HG03097 (cell line): Measurements from ENCODE around the gene MED26.
"Not testable (repeated sequence)": the region's sequence is repeated elsewhere in the genome, so short reads cannot be mapped to it uniquely, and the experiment has no call there.

ENCODE experiments used
- ATAC-seq: cut with Tn5 transposase; IDR thresholded peaks from one replicate; pipeline ENCODE4 v1.9.1; 2021; ENCODE audit not compliant: unreplicated experiment, low FRiP score

Gene MED26

GRCh38 chr19:16576690-16577530, 51.1 kb downstream of the MED26 start:
- no peak for ATAC-seq

- ATAC-seq = no peak
Measured at GRCh38 chr19:16575861-16576689, 51.9 kb downstream of the MED26 start.

GRCh38 chr19:16575282-16575681, 52.7 kb downstream of the MED26 start:
- ATAC-seq = no peak

GRCh38 chr19:16573925-16574324, 54.1 kb downstream of the MED26 start:
- ATAC-seq = no peak

- no peak for ATAC-seq
Measured at GRCh38 chr19:16573296-16573695, 54.7 kb downstream of the MED26 start.

- peak; percentile 70 for ATAC-seq
Measured at GRCh38 chr19:16572332-16573211, 55.4 kb downstream of the MED26 start, which contains the start of gene SLC35E1. SLC35E1 (minus strand) TSS chr19:16572415; CDS start chr19:16572364, 51 bp downstream.

- peak; percentile 22 for ATAC-seq
Measured at GRCh38 chr19:16571822-16572331, 56.1 kb downstream of the MED26 start.

GRCh38 chr19:16571283-16571682, 56.7 kb downstream of the MED26 start:
- ATAC-seq = no peak

- ATAC-seq = no peak
Measured at GRCh38 chr19:16569609-16570320, 58.2 kb downstream of the MED26 start.

GRCh38 chr19:16566702-16567101, 61.3 kb downstream of the MED26 start:
- ATAC-seq = no peak

- ATAC-seq = no peak
Measured at GRCh38 chr19:16566161-16566560, 61.8 kb downstream of the MED26 start.

GRCh38 chr19:16564842-16565241, 63.2 kb downstream of the MED26 start:
- no peak for ATAC-seq

GRCh38 chr19:16562608-16563025, 65.4 kb downstream of the MED26 start:
- ATAC-seq = no peak

- ATAC-seq = no peak
Measured at GRCh38 chr19:16561382-16561781, 66.6 kb downstream of the MED26 start.

- no peak for ATAC-seq
Measured at GRCh38 chr19:16559780-16560276, 68.2 kb downstream of the MED26 start.

- no peak for ATAC-seq
Measured at GRCh38 chr19:16554776-16555175, 73.2 kb downstream of the MED26 start.

- ATAC-seq = not testable (repeated sequence)
Measured at GRCh38 chr19:16551902-16552301, 76.1 kb downstream of the MED26 start.

GRCh38 chr19:16548956-16549355, 79.0 kb downstream of the MED26 start:
- no peak for ATAC-seq

GRCh38 chr19:16544473-16545231, 83.4 kb downstream of the MED26 start:
- no peak for ATAC-seq
